K562 (cell line): Measurements from ENCODE around the gene ITGBL1.

Experiments used
- ERF ChIP-seq: fragments of 450-650 bp; formaldehyde crosslinking; IDR thresholded peaks from 2 replicates; pipeline ENCODE4 v1.4.0; 2020; ENCODE audit warnings: mild to moderate bottlenecking, mixed read lengths
- EZH2 ChIP-seq: IDR thresholded peaks from 2 replicates; pipeline ENCODE4 v1.6.1; 2012; ENCODE audit warnings: low read depth, mild to moderate bottlenecking, inconsistent platforms, low read length, borderline replicate concordance
- GABPA ChIP-seq: fragments of 200-800 bp; sonication (Bioruptor generic); conservative IDR thresholded peaks from 2 replicates; pipeline ENCODE4 v1.6.1; 2016; ENCODE audit warnings: low read depth, missing genetic modification characterization, missing compliant biosample characterization
- HSF4 ChIP-seq: fragments of 250-450 bp; sonication (Bioruptor Pico); IDR thresholded peaks from 2 replicates; pipeline ENCODE4 v2.1.2; 2022; ENCODE audit warnings: mild to moderate bottlenecking, moderate library complexity, borderline replicate concordance
- MXI1 ChIP-seq: IDR thresholded peaks from 2 replicates; pipeline ENCODE4 v1.6.1; 2011; ENCODE audit warnings: low read depth, mild to moderate bottlenecking, improper control_type of control experiment, low read length
- NFE2 ChIP-seq: IDR thresholded peaks from 2 replicates; pipeline ENCODE4 v1.6.1; 2014; ENCODE audit warnings: antibody characterized with exemption, low read depth
- NR2C1 ChIP-seq, 2 experiments: fragments of 450-650 bp; IDR thresholded peaks; 2 replicates each; pipeline ENCODE4 v1.6.1; 2017; ENCODE audit warnings: mild to moderate bottlenecking in 2 of 2, antibody characterized with exemption in 1 of 2, inconsistent platforms in 1 of 2, missing compliant biosample characterization in 1 of 2, missing genetic modification characterization in 1 of 2
- POLR2AphosphoS5 ChIP-seq: IDR thresholded peaks from 2 replicates; pipeline ENCODE4 v1.6.1; 2011; ENCODE audit warnings: mild to moderate bottlenecking, low read depth, low read length, moderate library complexity; ENCODE audit not compliant: control insufficient read depth, insufficient read depth
- YBX1 ChIP-seq: fragments of 450-650 bp; IDR thresholded peaks from 2 replicates; pipeline ENCODE4 v1.7.1; 2016; ENCODE audit warnings: mild to moderate bottlenecking
- ZBTB49 ChIP-seq: sonication (generic); formaldehyde crosslinking; IDR thresholded peaks from 2 replicates; pipeline ENCODE4 v1.8.0; 2022; ENCODE audit warnings: missing genetic modification reagents, mild to moderate bottlenecking, borderline replicate concordance

DNA sequence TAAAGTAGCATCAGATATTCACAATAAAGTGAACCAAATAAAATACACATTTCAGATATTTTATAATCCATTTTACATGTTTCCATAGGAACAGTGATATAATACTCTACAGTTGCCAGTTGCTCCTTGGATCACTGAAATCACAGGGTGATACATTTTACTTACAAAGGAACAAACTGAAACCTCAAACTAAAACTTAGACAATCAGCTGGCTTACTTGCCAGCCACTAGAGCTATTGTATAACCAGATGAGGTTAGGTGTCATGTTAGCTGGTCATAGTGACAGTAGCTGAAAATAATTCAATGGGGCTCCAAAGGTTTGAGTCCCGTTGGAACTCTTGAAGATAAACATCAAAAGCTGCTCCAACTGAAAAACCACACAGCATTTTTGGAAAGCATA lies 274.6 kb downstream of the ITGBL1 start:
- no peak for TF ChIP-seq POLR2AphosphoS5
- TF ChIP-seq NR2C1 (IDR thresholded peaks at IDR 0.05): no peak
- no peak for TF ChIP-seq NR2C1 (tag; IDR thresholded peaks at IDR 0.05)
- no peak for TF ChIP-seq YBX1
- no peak for TF ChIP-seq HSF4 (CRISPR knock-in tag)
- TF ChIP-seq ZBTB49 (CRISPR knock-in tag): no peak
- TF ChIP-seq EZH2: no peak
- no peak for TF ChIP-seq NFE2
- TF ChIP-seq ERF (CRISPR knock-in tag): no peak
- no peak for TF ChIP-seq MXI1
- TF ChIP-seq GABPA (tag): no peak
